HG02610 (cell line): ENCODE data around the gene RAPGEF4.

Source experiments
- ATAC-seq: cut with Tn5 transposase; IDR thresholded peaks from one replicate; pipeline ENCODE4 v1.9.1; 2021; ENCODE audit warnings: mild to moderate bottlenecking, moderate library complexity; ENCODE audit not compliant: unreplicated experiment

The RAPGEF4 gene

GRCh38 chr2:172928756-172929155 lies 193.1 kb downstream of the RAPGEF4 start:
- no peak for ATAC-seq

GRCh38 chr2:172929644-172930043 lies 194.0 kb downstream of the RAPGEF4 start:
- no peak for ATAC-seq

GRCh38 chr2:172930871-172931255 lies 195.2 kb downstream of the RAPGEF4 start:
- ATAC-seq: no peak

GRCh38 chr2:172931256-172931894 lies 195.7 kb downstream of the RAPGEF4 start:
- no peak for ATAC-seq

- ATAC-seq: no peak
Measured at GRCh38 chr2:172931918-172932520, 196.4 kb downstream of the RAPGEF4 start.

- no peak for ATAC-seq
Measured at GRCh38 chr2:172937884-172938712, 202.5 kb downstream of the RAPGEF4 start.

GRCh38 chr2:172938713-172939375 lies 203.2 kb downstream of the RAPGEF4 start:
- ATAC-seq: no peak

- ATAC-seq: no peak
Measured at GRCh38 chr2:172943539-172943938, 207.9 kb downstream of the RAPGEF4 start.

GRCh38 chr2:172944022-172944793 lies 208.6 kb downstream of the RAPGEF4 start:
- no peak for ATAC-seq

GRCh38 chr2:172944794-172945509 lies 209.3 kb downstream of the RAPGEF4 start:
- ATAC-seq: no peak

GRCh38 chr2:172945510-172945850 lies 209.8 kb downstream of the RAPGEF4 start:
- ATAC-seq: no peak

GRCh38 chr2:172947461-172948153 lies 212.0 kb downstream of the RAPGEF4 start:
- ATAC-seq: no peak

- ATAC-seq: no peak
Measured at GRCh38 chr2:172949522-172949921, 213.9 kb downstream of the RAPGEF4 start.

GRCh38 chr2:172950565-172950964 lies 214.9 kb downstream of the RAPGEF4 start:
- ATAC-seq: no peak

GRCh38 chr2:172951554-172951953 lies 215.9 kb downstream of the RAPGEF4 start:
- ATAC-seq: no peak

GRCh38 chr2:172953411-172953810 lies 217.8 kb downstream of the RAPGEF4 start:
- ATAC-seq: no peak

GRCh38 chr2:172953970-172954852 lies 218.6 kb downstream of the RAPGEF4 start:
- ATAC-seq: no peak

- no peak for ATAC-seq
Measured at GRCh38 chr2:172955587-172955986, 219.9 kb downstream of the RAPGEF4 start.

- no peak for ATAC-seq
Measured at GRCh38 chr2:172957734-172958133, 222.1 kb downstream of the RAPGEF4 start.
